ENCODE data around the gene FSHR.

DNA sequence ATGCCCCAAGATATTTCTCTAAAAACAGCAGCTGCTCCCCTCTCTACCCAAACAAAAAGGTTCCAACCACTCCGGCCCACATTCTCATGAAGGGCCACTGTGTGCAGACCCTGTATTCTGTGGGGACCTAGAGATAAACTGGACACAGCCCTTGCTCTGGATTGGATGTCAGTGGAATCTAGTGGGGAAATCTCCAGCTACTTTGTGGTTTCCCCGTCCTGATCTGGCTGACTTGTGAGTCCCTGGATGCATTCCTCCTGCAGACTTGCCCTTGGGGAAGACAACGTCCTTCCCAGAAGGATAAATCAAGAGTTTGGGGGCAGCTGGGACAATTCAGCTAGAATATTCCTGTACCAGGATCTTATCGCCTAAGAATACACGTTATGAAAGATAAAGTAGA is 151.1 kb downstream of the FSHR start:
- TF ChIP-seq, protein P1, sequence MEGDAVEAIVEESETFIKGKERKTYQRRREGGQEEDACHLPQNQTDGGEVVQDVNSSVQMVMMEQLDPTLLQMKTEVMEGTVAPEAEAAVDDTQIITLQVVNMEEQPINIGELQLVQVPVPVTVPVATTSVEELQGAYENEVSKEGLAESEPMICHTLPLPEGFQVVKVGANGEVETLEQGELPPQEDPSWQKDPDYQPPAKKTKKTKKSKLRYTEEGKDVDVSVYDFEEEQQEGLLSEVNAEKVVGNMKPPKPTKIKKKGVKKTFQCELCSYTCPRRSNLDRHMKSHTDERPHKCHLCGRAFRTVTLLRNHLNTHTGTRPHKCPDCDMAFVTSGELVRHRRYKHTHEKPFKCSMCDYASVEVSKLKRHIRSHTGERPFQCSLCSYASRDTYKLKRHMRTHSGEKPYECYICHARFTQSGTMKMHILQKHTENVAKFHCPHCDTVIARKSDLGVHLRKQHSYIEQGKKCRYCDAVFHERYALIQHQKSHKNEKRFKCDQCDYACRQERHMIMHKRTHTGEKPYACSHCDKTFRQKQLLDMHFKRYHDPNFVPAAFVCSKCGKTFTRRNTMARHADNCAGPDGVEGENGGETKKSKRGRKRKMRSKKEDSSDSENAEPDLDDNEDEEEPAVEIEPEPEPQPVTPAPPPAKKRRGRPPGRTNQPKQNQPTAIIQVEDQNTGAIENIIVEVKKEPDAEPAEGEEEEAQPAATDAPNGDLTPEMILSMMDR (IDR thresholded peaks at IDR 0.05) = no peak
- no peak for TF ChIP-seq POLR2A (IDR thresholded peaks at IDR 0.05)

All from adrenal gland (tissue), 5 donors.